ENCODE data around the gene RAB7B.

RAB7B gene

DNA sequence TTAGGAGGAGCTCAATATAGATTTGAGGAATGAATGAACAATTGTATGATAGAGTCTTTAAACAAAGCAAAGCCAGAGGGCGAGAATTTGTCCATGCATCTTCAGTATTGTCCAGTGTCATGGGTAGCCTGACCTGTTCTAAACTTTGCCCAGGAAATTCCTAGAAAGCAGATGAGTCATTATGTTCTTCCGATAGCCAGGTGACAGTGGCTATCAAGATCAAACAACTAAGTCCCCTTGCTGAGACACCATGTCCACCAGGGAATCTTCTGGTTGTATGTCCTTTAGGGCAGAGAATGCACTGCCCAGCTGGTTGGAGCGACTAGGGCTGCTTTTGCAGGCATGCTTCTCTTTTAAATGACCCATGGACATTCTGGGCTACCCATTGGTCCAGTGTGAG is 58.1 kb downstream of the RAB7B start:
- TF ChIP-seq SPI1 (IDR thresholded peaks at IDR 0.05; ENCODE audit: borderline replicate concordance, low read depth): no peak
- no peak for TF ChIP-seq GABPA (IDR thresholded peaks at IDR 0.05; ENCODE audit: low read depth)
- H3K4me3 ChIP-seq (replicated peaks; ENCODE audit: insufficient read depth, low read length): no peak overlapping the region
- no peak overlapping the region for H3K27ac ChIP-seq (replicated peaks)
- no peak for DNase-seq (ENCODE audit: low read depth in 1 of 2, low spot score in 1 of 2)
- H3K27me3 ChIP-seq (ENCODE audit: insufficient read depth, poor library complexity, severe bottlenecking): peaks cover 9% of the 10 kb centered on the region

DNA sequence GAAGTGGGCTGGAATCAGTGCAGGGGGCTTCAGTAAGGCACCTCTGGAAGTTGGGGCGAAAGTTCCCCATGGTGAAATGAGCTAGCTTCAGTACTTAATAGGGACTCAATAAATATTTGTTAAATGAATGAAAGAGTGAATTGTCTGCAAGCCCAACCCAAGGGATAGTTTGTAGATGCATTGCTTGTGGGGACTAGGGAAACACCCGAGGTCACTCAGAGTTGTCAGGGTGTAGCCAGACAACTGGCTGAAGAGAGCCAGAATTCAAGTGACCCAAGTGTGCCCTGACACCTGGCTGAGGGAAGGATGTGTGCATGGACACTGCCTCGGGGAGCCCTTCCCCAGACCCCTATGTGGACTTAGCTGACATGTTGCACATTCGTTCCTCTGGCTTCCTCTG is 58.7 kb downstream of the RAB7B start:
- Histone ChIP-seq H3K27ac (replicated peaks) (no peak overlapping the region), H3K27me3 (ENCODE audit: insufficient read depth, poor library complexity, severe bottlenecking) (peaks cover 9% of the 10 kb centered on the region), H3K4me3 (replicated peaks; ENCODE audit: insufficient read depth, low read length) (no peak overlapping the region)
- DNase-seq (ENCODE audit: low read depth in 1 of 2, low spot score in 1 of 2): no peak
- TF ChIP-seq SPI1 (IDR thresholded peaks at IDR 0.05; ENCODE audit: borderline replicate concordance, low read depth): no peak

DNA sequence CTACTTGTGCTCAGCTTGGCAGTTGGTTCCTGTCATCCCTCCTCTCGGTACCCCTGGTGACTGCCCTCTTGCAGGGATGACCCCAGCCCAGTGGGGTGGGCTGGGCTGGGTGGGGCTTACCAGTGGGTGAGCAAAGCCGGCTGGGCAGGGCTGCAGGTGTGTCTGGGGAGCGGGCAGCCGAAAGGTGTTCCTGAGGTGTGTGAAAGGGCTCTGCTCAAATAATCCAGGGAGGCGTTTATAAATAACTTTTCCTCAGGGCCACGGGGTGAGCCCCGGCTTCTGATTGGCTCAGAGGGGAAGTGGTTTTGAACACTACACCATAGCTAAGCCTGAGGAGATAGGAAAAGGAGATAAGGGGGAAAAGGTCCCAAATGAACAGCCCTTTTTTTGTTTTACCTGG is 60.0 kb downstream of the RAB7B start, which contains the start of gene SLC26A9:
Gene SLC26A9, minus strand, starts transcription at position 212 of the 400 bp plus-strand sequence. CDS start 7,636 bp downstream, outside the sequence.
- no peak for TF ChIP-seq GABPA (IDR thresholded peaks at IDR 0.05; ENCODE audit: low read depth)
- TF ChIP-seq, protein P1, sequence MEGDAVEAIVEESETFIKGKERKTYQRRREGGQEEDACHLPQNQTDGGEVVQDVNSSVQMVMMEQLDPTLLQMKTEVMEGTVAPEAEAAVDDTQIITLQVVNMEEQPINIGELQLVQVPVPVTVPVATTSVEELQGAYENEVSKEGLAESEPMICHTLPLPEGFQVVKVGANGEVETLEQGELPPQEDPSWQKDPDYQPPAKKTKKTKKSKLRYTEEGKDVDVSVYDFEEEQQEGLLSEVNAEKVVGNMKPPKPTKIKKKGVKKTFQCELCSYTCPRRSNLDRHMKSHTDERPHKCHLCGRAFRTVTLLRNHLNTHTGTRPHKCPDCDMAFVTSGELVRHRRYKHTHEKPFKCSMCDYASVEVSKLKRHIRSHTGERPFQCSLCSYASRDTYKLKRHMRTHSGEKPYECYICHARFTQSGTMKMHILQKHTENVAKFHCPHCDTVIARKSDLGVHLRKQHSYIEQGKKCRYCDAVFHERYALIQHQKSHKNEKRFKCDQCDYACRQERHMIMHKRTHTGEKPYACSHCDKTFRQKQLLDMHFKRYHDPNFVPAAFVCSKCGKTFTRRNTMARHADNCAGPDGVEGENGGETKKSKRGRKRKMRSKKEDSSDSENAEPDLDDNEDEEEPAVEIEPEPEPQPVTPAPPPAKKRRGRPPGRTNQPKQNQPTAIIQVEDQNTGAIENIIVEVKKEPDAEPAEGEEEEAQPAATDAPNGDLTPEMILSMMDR (IDR thresholded peaks at IDR 0.05; ENCODE audit: insufficient read depth, low read length): no peak
- no peak for TF ChIP-seq SPI1 (IDR thresholded peaks at IDR 0.05; ENCODE audit: borderline replicate concordance, low read depth)
- TF ChIP-seq, protein P2, sequence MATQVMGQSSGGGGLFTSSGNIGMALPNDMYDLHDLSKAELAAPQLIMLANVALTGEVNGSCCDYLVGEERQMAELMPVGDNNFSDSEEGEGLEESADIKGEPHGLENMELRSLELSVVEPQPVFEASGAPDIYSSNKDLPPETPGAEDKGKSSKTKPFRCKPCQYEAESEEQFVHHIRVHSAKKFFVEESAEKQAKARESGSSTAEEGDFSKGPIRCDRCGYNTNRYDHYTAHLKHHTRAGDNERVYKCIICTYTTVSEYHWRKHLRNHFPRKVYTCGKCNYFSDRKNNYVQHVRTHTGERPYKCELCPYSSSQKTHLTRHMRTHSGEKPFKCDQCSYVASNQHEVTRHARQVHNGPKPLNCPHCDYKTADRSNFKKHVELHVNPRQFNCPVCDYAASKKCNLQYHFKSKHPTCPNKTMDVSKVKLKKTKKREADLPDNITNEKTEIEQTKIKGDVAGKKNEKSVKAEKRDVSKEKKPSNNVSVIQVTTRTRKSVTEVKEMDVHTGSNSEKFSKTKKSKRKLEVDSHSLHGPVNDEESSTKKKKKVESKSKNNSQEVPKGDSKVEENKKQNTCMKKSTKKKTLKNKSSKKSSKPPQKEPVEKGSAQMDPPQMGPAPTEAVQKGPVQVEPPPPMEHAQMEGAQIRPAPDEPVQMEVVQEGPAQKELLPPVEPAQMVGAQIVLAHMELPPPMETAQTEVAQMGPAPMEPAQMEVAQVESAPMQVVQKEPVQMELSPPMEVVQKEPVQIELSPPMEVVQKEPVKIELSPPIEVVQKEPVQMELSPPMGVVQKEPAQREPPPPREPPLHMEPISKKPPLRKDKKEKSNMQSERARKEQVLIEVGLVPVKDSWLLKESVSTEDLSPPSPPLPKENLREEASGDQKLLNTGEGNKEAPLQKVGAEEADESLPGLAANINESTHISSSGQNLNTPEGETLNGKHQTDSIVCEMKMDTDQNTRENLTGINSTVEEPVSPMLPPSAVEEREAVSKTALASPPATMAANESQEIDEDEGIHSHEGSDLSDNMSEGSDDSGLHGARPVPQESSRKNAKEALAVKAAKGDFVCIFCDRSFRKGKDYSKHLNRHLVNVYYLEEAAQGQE (IDR thresholded peaks at IDR 0.05; ENCODE audit: insufficient replicate concordance, low read depth): no peak
- no peak for TF ChIP-seq POLR2AphosphoS5 (IDR thresholded peaks at IDR 0.05; ENCODE audit: low read depth)
- peaks cover 15% of the 10 kb centered on the region for H3K27me3 ChIP-seq (ENCODE audit: insufficient read depth, poor library complexity, severe bottlenecking)

DNA sequence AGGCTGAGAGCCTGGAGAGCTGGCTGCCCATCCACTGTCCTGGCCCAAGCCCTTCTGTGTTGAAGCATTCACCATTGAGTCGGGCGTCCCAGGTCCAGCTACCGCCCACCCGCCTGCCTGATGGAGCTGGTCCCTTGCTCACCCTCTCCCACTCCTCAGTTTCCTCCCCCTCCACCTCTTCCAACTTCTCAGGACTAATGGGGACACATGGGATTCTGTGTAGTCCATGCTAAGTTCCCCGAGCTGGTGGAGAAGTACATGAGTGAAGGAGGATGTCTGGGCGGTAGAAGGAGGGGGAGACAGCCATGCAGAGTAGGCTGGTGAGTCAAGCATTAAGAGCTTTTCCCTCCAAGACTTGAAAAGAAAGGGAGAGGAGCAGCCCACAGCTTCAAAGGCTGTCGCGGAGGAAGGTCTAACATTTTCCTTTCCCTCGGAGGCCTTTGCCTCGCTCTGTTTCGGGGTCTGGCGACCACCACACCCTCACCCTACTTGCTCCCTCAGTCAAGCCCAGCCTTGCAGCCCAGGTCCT is 60.5 kb downstream of the RAB7B start:
- Histone ChIP-seq H3K4me3 (replicated peaks; ENCODE audit: insufficient read depth, low read length) (no peak overlapping the region), H3K27ac (replicated peaks) (no peak overlapping the region), H3K27me3 (ENCODE audit: insufficient read depth, poor library complexity, severe bottlenecking) (peaks cover 15% of the 10 kb centered on the region)
- no peak for DNase-seq (ENCODE audit: low read depth in 1 of 2, low spot score in 1 of 2)
- no peak for TF ChIP-seq POLR2AphosphoS5 (IDR thresholded peaks at IDR 0.05; ENCODE audit: low read depth)
- TF ChIP-seq, protein P1 (IDR thresholded peaks at IDR 0.05; ENCODE audit: insufficient read depth, low read length): no peak
- TF ChIP-seq GABPA (IDR thresholded peaks at IDR 0.05; ENCODE audit: low read depth): no peak
- no peak for TF ChIP-seq SPI1 (IDR thresholded peaks at IDR 0.05; ENCODE audit: borderline replicate concordance, low read depth)
- TF ChIP-seq, protein P2 (IDR thresholded peaks at IDR 0.05; ENCODE audit: insufficient replicate concordance, low read depth): no peak

More for the DNA sequence above, 60.0 kb downstream of the RAB7B start, which contains the start of gene SLC26A9:
- Histone ChIP-seq H3K27ac (replicated peaks) (no peak within 1 kb of the TSS), H3K4me3 (replicated peaks; ENCODE audit: insufficient read depth, low read length) (no peak within 1 kb of the TSS)
- no peak for DNase-seq (ENCODE audit: low read depth in 1 of 2, low spot score in 1 of 2)

DNA sequence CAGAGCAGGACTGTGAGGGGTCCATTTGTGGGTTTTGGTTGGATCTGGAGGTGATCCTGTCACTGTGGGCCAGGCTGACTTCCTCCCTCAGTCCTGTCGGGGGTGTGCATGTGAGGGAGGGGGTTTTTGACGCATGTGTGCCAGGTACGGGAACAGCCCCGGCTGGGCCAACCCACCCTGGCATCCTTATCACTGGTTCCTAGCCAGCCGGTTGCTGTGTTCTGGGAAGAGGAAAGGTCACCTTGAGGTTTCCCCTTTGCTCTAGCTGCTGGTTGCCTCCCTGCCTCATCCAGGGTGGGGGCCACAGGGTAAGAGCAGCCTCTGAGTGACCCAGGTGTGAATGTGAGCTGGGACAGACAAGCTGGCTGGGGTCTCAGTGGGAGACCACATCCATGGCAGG is 62.5 kb downstream of the RAB7B start:
- Histone ChIP-seq H3K4me3 (replicated peaks; ENCODE audit: insufficient read depth, low read length) (no peak overlapping the region), H3K27me3 (ENCODE audit: insufficient read depth, poor library complexity, severe bottlenecking) (peaks cover 13% of the 10 kb centered on the region), H3K27ac (replicated peaks) (no peak overlapping the region)
- DNase-seq (ENCODE audit: low read depth in 1 of 2, low spot score in 1 of 2): no peak
- no peak for TF ChIP-seq GABPA (IDR thresholded peaks at IDR 0.05; ENCODE audit: low read depth)
- TF ChIP-seq, protein P2 (IDR thresholded peaks at IDR 0.05; ENCODE audit: insufficient replicate concordance, low read depth): no peak
- TF ChIP-seq, protein P1 (IDR thresholded peaks at IDR 0.05; ENCODE audit: insufficient read depth, low read length): no peak
- TF ChIP-seq POLR2AphosphoS5 (IDR thresholded peaks at IDR 0.05; ENCODE audit: low read depth): no peak
- no peak for TF ChIP-seq SPI1 (IDR thresholded peaks at IDR 0.05; ENCODE audit: borderline replicate concordance, low read depth)

All from HL-60 (cell line).